Body of pancreas (tissue), 4 donors: Measurements from ENCODE around the gene GPRC5C. TPM values are rescaled to one million over a fixed set of nuclear protein-coding genes. Genes with fewer than 3 reads are reported as not detected.

Experiments used
- ATAC-seq: fragments of 150-250 bp; one replicate; pipeline ENCODE4 v1.9.1; 2016
- DNase-seq, 4 donors: peaks; one replicate each; pipeline ENCODE4 v3.0.0-alpha.2; 2019
- H3K27ac ChIP-seq, 4 donors: fragments of 200-600 bp; sonication (generic); 1 replicate in 3 of 4; 2 replicates in 1 of 4; pipeline versions ENCODE4 v1.5.1 to v1.6.1; 2016 to 2019; ENCODE audit warnings: mild to moderate bottlenecking in 1 of 4, mixed read lengths in 1 of 4, moderate library complexity in 1 of 4
- H3K27me3 ChIP-seq, 2 donors: fragments of 200-600 bp; sonication (generic); one replicate each; pipeline ENCODE4 v1.6.0; 2016; ENCODE audit warnings: mild to moderate bottlenecking in 1 of 2
- H3K36me3 ChIP-seq, 2 donors: fragments of 200-600 bp; sonication (generic); replicated peaks in 1 of 2; 2 replicates each; pipeline ENCODE4 v1.5.1; 2016; ENCODE audit warnings: low read depth in 2 of 2; ENCODE audit not compliant: insufficient read depth in 1 of 2
- H3K4me1 ChIP-seq: fragments of 200-600 bp; sonication (generic); one replicate; pipeline ENCODE4 v1.6.0; 2016
- H3K4me3 ChIP-seq, 2 donors: fragments of 200-600 bp; sonication (generic); 1 replicate in 1 of 2; 2 replicates in 1 of 2; pipeline ENCODE4 v1.5.1; 2016 to 2019
- H3K9me3 ChIP-seq, 3 donors: fragments of 200-600 bp; sonication (generic); 1 replicate in 2 of 3; 2 replicates in 1 of 3; pipeline ENCODE4 v1.5.1; 2016
- POLR2A ChIP-seq, 3 donors: fragments of 450-650 bp; IDR thresholded peaks; one replicate each; pipeline ENCODE4 v1.6.1; 2016; ENCODE audit warnings: antibody characterized with exemption in 3 of 3, mild to moderate bottlenecking in 2 of 3
- WGBS, 2 donors: methylation state at CpG; one replicate each; pipeline ENCODE4 v1.1.5; 2017; 5-methylcytosine and 5-hydroxymethylcytosine counted together
- intact Hi-C: fragments of 100-400 bp; cut with DNase I; formaldehyde crosslinking; loops from one replicate; pipeline ENCODE4 v1.15.1; 2023
- total RNA-seq, 2 donors: library from RNA; depleted of rRNA; stranded (reverse); fragments of >200 nt; gene quantifications; one replicate each; pipeline ENCODE4 v1.1.0, GENCODE V29; 2016
- TF ChIP-seq, protein P1 (sequence below), 7 experiments: fragments of 450-650 bp in 4 of 7; fragments of 200-600 bp in 3 of 7; sonication (generic) in 3 of 7; IDR thresholded peaks; one replicate each; pipeline ENCODE4 v1.5.1; 2016 to 2019; ENCODE audit warnings: antibody characterized with exemption in 7 of 7

Gene GPRC5C
- total RNA-seq, 2 donors from 2014 or later: 68.0 to 71.2 TPM

DNA sequence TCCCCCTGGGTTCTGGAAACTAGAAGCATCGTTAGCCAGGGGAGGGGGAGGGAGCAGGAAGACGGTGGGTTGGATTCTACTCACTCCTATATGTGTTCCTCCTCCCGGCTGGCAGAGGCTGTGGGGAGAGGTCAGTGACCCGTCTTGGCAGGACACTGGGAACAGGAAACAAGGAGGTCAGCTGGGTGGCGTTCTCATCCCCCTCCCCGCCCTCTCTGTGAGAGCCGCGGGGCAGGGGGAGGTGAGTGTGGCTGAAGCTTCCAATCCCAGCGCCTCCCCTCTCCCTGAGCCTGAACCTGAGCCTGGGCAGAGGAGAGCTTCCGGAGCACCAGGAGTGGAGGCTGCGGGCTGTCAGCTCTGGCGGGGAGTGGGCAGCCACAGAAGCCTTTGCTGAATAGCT lies 12.5 kb downstream of the GPRC5C start:
- H3K4me3 ChIP-seq: no peak overlapping the region
- TF ChIP-seq POLR2A (IDR thresholded peaks at IDR 0.05): no peak
- TF ChIP-seq, protein P1, sequence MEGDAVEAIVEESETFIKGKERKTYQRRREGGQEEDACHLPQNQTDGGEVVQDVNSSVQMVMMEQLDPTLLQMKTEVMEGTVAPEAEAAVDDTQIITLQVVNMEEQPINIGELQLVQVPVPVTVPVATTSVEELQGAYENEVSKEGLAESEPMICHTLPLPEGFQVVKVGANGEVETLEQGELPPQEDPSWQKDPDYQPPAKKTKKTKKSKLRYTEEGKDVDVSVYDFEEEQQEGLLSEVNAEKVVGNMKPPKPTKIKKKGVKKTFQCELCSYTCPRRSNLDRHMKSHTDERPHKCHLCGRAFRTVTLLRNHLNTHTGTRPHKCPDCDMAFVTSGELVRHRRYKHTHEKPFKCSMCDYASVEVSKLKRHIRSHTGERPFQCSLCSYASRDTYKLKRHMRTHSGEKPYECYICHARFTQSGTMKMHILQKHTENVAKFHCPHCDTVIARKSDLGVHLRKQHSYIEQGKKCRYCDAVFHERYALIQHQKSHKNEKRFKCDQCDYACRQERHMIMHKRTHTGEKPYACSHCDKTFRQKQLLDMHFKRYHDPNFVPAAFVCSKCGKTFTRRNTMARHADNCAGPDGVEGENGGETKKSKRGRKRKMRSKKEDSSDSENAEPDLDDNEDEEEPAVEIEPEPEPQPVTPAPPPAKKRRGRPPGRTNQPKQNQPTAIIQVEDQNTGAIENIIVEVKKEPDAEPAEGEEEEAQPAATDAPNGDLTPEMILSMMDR (IDR thresholded peaks at IDR 0.05): no peak
- DNase-seq (peak; percentile 48 to 84 (median 68)), ATAC-seq (no peak)
- peaks cover 0 to 5% of the 10 kb centered on the region in 2 donors for H3K36me3 ChIP-seq
- H3K9me3 ChIP-seq: no peaks in the 10 kb centered on the region
- intact Hi-C loops: no loop called here
- H3K4me1 ChIP-seq: peaks cover 47% of the 10 kb centered on the region
- H3K27me3 ChIP-seq: no peaks in the 10 kb centered on the region
- 23 to 60% methylated on average over 7 to 12 of the region's 12 CpGs for WGBS, 2 donors
- peak overlapping the region; percentile 96 to 99 (median 98) for H3K27ac ChIP-seq

DNA sequence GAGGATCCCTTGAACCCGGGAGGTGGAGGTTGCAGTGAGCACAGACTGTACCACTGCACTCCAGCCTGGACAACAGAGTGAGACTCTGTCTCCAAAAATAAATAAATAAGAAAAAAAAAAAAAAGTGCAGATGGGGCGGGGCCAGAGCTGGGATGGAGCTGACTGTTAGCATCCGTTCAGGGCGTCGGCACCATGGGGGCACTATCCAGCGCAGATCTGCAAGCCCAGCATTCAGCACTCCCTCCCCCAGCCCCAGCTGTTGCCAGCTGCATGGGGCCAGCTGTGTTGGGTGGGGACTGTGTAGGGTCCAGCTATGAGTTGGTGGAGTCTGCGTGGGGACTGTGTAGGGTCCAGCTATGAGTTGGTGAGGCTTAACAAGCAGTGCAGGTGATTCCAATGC lies 13.3 kb downstream of the GPRC5C start:
- intact Hi-C loops: no loop called here
- peaks cover 0 to 5% of the 10 kb centered on the region in 2 donors for H3K36me3 ChIP-seq
- H3K4me3 ChIP-seq: no peak overlapping the region
- 85 to 86% methylated on average over 6 to 7 of the region's 7 CpGs for WGBS, 2 donors
- DNase-seq: no peak
- no peak for ATAC-seq
- no peak for TF ChIP-seq POLR2A (IDR thresholded peaks at IDR 0.05)
- TF ChIP-seq, protein P1 (IDR thresholded peaks at IDR 0.05): no peak
- H3K27ac ChIP-seq: peak overlapping the region in 2 of 4 donors; percentile 97 to 99
- no peaks in the 10 kb centered on the region for H3K9me3 ChIP-seq
- no peaks in the 10 kb centered on the region for H3K27me3 ChIP-seq
- peaks cover 54% of the 10 kb centered on the region for H3K4me1 ChIP-seq

DNA sequence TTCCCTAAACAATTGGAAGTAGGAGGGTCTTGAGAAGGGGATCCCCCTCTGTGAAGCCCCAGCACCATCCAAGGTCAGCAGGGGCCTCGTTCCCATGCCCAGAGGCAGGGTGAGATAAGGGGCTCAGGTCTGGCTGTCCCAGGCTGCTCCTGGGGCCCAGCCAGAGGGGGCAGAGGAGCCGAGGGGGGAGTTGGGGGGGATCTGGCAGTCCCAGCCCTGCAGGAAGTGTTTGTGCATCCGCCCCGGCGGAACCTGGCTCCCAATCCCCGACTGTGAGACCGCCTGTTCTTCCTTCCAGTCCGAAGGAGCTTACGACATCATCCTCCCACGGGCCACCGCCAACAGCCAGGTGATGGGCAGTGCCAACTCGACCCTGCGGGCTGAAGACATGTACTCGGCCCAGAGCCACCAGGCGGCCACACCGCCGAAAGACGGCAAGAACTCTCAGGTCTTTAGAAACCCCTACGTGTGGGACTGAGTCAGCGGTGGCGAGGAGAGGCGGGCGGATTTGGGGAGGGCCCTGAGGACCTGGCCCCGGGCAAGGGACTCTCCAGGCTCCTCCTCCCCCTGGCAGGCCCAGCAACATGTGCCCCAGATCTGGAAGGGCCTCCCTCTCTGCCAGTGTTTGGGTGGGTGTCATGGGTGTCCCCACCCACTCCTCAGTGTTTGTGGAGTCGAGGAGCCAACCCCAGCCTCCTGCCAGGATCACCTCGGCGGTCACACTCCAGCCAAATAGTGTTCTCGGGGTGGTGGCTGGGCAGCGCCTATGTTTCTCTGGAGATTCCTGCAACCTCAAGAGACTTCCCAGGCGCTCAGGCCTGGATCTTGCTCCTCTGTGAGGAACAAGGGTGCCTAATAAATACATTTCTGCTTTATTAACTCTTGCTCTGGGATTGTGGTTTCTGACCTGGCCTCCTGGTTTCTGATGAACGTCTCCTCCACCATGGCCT lies 14.9 kb downstream of the GPRC5C start:
- Histone ChIP-seq H3K9me3 (no peaks in the 10 kb centered on the region), H3K36me3 (peaks cover 0 to 5% of the 10 kb centered on the region in 2 donors), H3K4me3 (no peak overlapping the region), H3K4me1 (peaks cover 54% of the 10 kb centered on the region), H3K27me3 (no peaks in the 10 kb centered on the region), H3K27ac (peak overlapping the region; percentile 30 to 66 (median 48))
- TF ChIP-seq POLR2A (IDR thresholded peaks at IDR 0.05): no peak
- TF ChIP-seq, protein P1 (IDR thresholded peaks at IDR 0.05): peak in 3 of 7 experiments; percentile 19 to 49 (median 20)
- DNase-seq (peak; percentile 52 to 92 (median 80)), ATAC-seq (no peak)
- intact Hi-C loops: no loop called here
- 36 to 71% methylated on average over 15 to 30 of the region's 31 CpGs for WGBS, 2 donors

DNA sequence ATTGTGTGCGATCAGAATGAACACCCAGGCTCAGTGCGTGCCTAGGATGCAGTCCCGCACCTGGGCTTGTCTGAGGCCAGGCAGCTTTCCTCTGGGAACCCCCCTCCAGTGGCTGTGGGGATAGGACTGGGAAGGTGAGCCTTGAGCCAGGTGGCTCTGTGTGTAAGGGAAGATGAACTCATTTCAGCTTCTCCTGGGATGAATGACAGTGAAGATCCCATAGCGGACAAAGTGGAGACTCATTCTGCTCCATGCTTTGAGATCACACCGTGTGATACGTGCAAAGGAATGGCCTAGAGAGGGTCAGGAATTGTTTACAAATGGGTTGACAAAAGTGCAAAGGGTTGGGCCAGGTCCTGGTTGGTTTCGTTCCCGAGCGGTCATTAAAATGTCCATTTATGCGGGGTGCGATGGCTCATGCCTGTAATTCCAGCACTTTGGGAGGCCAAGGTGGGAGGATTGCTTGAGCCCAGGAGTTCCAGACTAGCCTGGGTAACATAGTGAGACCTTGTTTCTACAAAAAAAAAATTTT lies 15.8 kb downstream of the GPRC5C start:
- peak overlapping the region in 2 of 4 donors; percentile 30 to 61 for H3K27ac ChIP-seq
- TF ChIP-seq, protein P1 (IDR thresholded peaks at IDR 0.05): no peak
- no peak for TF ChIP-seq POLR2A (IDR thresholded peaks at IDR 0.05)
- no peak overlapping the region for H3K4me3 ChIP-seq
- DNase-seq (no peak), ATAC-seq (no peak)
- intact Hi-C loops: no loop called here
- peaks cover 0 to 5% of the 10 kb centered on the region in 2 donors for H3K36me3 ChIP-seq
- peaks cover 46% of the 10 kb centered on the region for H3K4me1 ChIP-seq
- H3K27me3 ChIP-seq: no peaks in the 10 kb centered on the region
- 90 to 93% methylated on average over 11 of the region's 11 CpGs for WGBS, 2 donors
- no peaks in the 10 kb centered on the region for H3K9me3 ChIP-seq
